Lung (tissue), 12 donors: ENCODE data around the gene TMEM11. TPM values are rescaled to one million over a fixed set of nuclear protein-coding genes. Genes with fewer than 3 reads are reported as not detected.

Experiments used
- ATAC-seq: fragments of 200-7000 bp; cut with Tn5 transposase; one replicate; pipeline ENCODE4 v1.9.1; 2020; ENCODE audit warnings: moderate number of reproducible peaks; ENCODE audit not compliant: insufficient read depth, low FRiP score
- DNase-seq, 3 donors: peaks; one replicate each; pipeline ENCODE4 v3.0.0-alpha.2; 2013 to 2017
- H3K27ac ChIP-seq, 2 donors: one replicate each; pipeline ENCODE4 v1.5.1; 2013; ENCODE audit warnings: mild to moderate bottlenecking in 2 of 2, moderate library complexity in 2 of 2, control low read depth in 1 of 2, inconsistent platforms in 1 of 2, low read depth in 1 of 2, low read length in 1 of 2
- H3K27me3 ChIP-seq, 3 donors: one replicate each; pipeline ENCODE4 v1.5.1; 2013; ENCODE audit warnings: low read length in 2 of 3; ENCODE audit not compliant: control insufficient read depth in 3 of 3, insufficient read depth in 3 of 3
- H3K36me3 ChIP-seq, 4 donors: one replicate each; pipeline ENCODE4 v1.5.1; 2013; ENCODE audit warnings: low read length in 4 of 4, mild to moderate bottlenecking in 1 of 4, moderate library complexity in 1 of 4; ENCODE audit not compliant: control insufficient read depth in 4 of 4, insufficient read depth in 4 of 4
- H3K4me1 ChIP-seq, 5 donors: one replicate each; pipeline ENCODE4 v1.5.1; 2013; ENCODE audit warnings: low read length in 5 of 5, mild to moderate bottlenecking in 2 of 5, moderate library complexity in 1 of 5; ENCODE audit not compliant: control insufficient read depth in 5 of 5, insufficient read depth in 5 of 5
- H3K4me3 ChIP-seq: one replicate; pipeline ENCODE4 v1.5.1; 2013; ENCODE audit warnings: mild to moderate bottlenecking, control low read depth, moderate library complexity
- H3K9ac ChIP-seq, 2 donors: one replicate each; pipeline ENCODE4 v1.5.1; 2013; ENCODE audit warnings: low read length in 2 of 2, control low read depth in 1 of 2; ENCODE audit not compliant: insufficient read depth in 1 of 2
- H3K9me3 ChIP-seq, 4 donors: one replicate each; pipeline ENCODE4 v1.5.1; 2013; ENCODE audit warnings: low read length in 3 of 4, mild to moderate bottlenecking in 1 of 4, moderate library complexity in 1 of 4; ENCODE audit not compliant: control insufficient read depth in 4 of 4, insufficient read depth in 3 of 4
- CTCF ChIP-seq: IDR thresholded peaks from 2 replicates; pipeline ENCODE4 v1.5.1; 2012; ENCODE audit warnings: mild to moderate bottlenecking; ENCODE audit errors: control extremely low read depth, extremely low read depth
- WGBS, 2 donors: extraction: QIAGEN DNeasy Blood & Tissue Kit; methylation state at CpG; one replicate each; pipeline ENCODE4 v1.1.7; 2013; 5-methylcytosine and 5-hydroxymethylcytosine counted together
- polyA plus RNA-seq, 2 donors: library from polyadenylated mRNA; stranded (reverse); fragments of 200-250 nt; gene quantifications; one replicate each; pipeline ENCODE4 v1.2.1, GENCODE V29; 2013
- total RNA-seq, 2 donors: library from RNA; depleted of rRNA in 1 of 2; stranded (reverse); fragments of >200 nt in 1 of 2; gene quantifications; one replicate each; pipeline ENCODE4 v1.2.1, GENCODE V29; 2014 to 2021
- donor health status: control.
- donor health status: control.
- donor health status: Bipolar disorder and iron deficiency.
- donor health status: healthy.
- donor health status: DM: yes; HTN: yes; CAD: no.

The TMEM11 gene
- total and polyA plus RNA-seq, 4 donors, result 12.1 to 29.4 (median 27.1) TPM

- ATAC-seq (no peak), DNase-seq (peak; percentile 39 to 72 (median 61))
- Histone ChIP-seq H3K4me3 (no peak overlapping the region), H3K9me3 (no peaks in the 10 kb centered on the region), H3K36me3 (peaks cover 0 to 16% (median 14%) of the 10 kb centered on the region in 4 donors), H3K9ac (no peak overlapping the region), H3K27ac (no peak overlapping the region), H3K27me3 (no peaks in the 10 kb centered on the region), H3K4me1 (peaks cover 0 to 31% (median 11%) of the 10 kb centered on the region in 5 donors)
- no peak for TF ChIP-seq CTCF
- WGBS, 2 donors, result 48 to 78% methylated on average over 2 of the region's 2 CpGs
Observed at GRCh38 chr17:21191698-21192097, 22.3 kb downstream of the TMEM11 start.

GRCh38 chr17:21190078-21190477 is 23.9 kb downstream of the TMEM11 start:
- ATAC-seq, result no peak
- no peak for TF ChIP-seq CTCF
- H3K4me3 ChIP-seq, result no peak overlapping the region
- H3K9ac ChIP-seq, result no peak overlapping the region
- no peaks in the 10 kb centered on the region for H3K27me3 ChIP-seq
- H3K36me3 ChIP-seq, result peaks cover 0 to 24% (median 18%) of the 10 kb centered on the region in 4 donors
- H3K4me1 ChIP-seq, result peaks cover 0 to 20% (median 11%) of the 10 kb centered on the region in 5 donors
- DNase-seq, result no peak
- no peaks in the 10 kb centered on the region for H3K9me3 ChIP-seq
- WGBS, 2 donors, result 95 to 96% methylated on average over 6 of the region's 6 CpGs
- H3K27ac ChIP-seq, result no peak overlapping the region

GRCh38 chr17:21189361-21189760 is 24.6 kb downstream of the TMEM11 start:
- Histone ChIP-seq H3K4me3 (no peak overlapping the region), H3K9me3 (no peaks in the 10 kb centered on the region), H3K36me3 (peaks cover 0 to 31% (median 22%) of the 10 kb centered on the region in 4 donors), H3K4me1 (peaks cover 0 to 13% (median 6%) of the 10 kb centered on the region in 5 donors), H3K27ac (no peak overlapping the region), H3K9ac (no peak overlapping the region), H3K27me3 (no peaks in the 10 kb centered on the region)
- 98 to 100% methylated on average over 4 of the region's 4 CpGs for WGBS, 2 donors
- no peak for TF ChIP-seq CTCF
- ATAC-seq, result no peak
- DNase-seq, result no peak
